ENCODE measurements around the gene PTPN5.

GRCh38 chr11:18698341-18699268, 93.0 kb downstream of the PTPN5 start, which contains the start of gene TMEM86A:
- TF ChIP-seq GATA2 (IDR thresholded peaks at IDR 0.05; ENCODE audit: low read depth, low read length) = no peak
- TF ChIP-seq GATA3 (IDR thresholded peaks at IDR 0.05; ENCODE audit: low read depth, low read length) = no peak

Measured in SH-SY5Y (cell line).